Measurements from ENCODE around the gene SPINT4. TPM values are rescaled to one million over a fixed set of nuclear protein-coding genes. Genes with fewer than 3 reads are reported as not detected.
"Not testable (repeated sequence)": the region's sequence is repeated elsewhere in the genome, so short reads cannot be mapped to it uniquely, and the experiment has no call there.

The SPINT4 gene
- total RNA-seq, 1 donor from 2014 or later = not detected

GRCh38 chr20:45764618-45765282, 42.6 kb downstream of the SPINT4 start:
- intact Hi-C loops (cut with micrococcal nuclease) = not testable (repeated sequence)

- intact Hi-C loops (cut with micrococcal nuclease) = no loop called here
Measured at GRCh38 chr20:45765307-45765875, 43.2 kb downstream of the SPINT4 start.

GRCh38 chr20:45765980-45766379, 43.8 kb downstream of the SPINT4 start:
- intact Hi-C loops (cut with micrococcal nuclease) = no loop called here

- intact Hi-C loops (cut with micrococcal nuclease) = no loop called here
Measured at GRCh38 chr20:45768479-45768878, 46.3 kb downstream of the SPINT4 start.

- intact Hi-C loops (cut with micrococcal nuclease) = loop anchor here (1.0 kb wide), 2 partner anchors 315 to 452 kb away; no protein-coding TSS in a partner anchor
Measured at GRCh38 chr20:45771182-45771759, 49.1 kb downstream of the SPINT4 start.

- intact Hi-C loops (cut with micrococcal nuclease) = no loop called here
Measured at GRCh38 chr20:45772693-45773092, 50.5 kb downstream of the SPINT4 start.

- intact Hi-C loops (cut with micrococcal nuclease) = no loop called here
Measured at GRCh38 chr20:45774945-45775344, 52.8 kb downstream of the SPINT4 start.

GRCh38 chr20:45775411-45775810, 53.3 kb downstream of the SPINT4 start:
- intact Hi-C loops (cut with micrococcal nuclease) = no loop called here

Other genes with a start within 250 kb of the SPINT4 start
- gene SPINT3, start 206.7 kb upstream of the SPINT4 start, total RNA-seq = not detected in 2 replicates
- not detected in 2 replicates for gene WFDC6, start 182.9 kb upstream of the SPINT4 start, total RNA-seq
- gene EPPIN, start 174.9 kb upstream of the SPINT4 start, total RNA-seq = not detected in 2 replicates
- gene WFDC8, start 143.1 kb upstream of the SPINT4 start, total RNA-seq = not detected in 2 replicates
- gene WFDC10A, start 92.6 kb upstream of the SPINT4 start, total RNA-seq = not detected in 2 replicates
- not detected in 2 replicates for gene WFDC9, start 91.1 kb upstream of the SPINT4 start, total RNA-seq
- gene WFDC11, start 52.1 kb upstream of the SPINT4 start, total RNA-seq = not detected in 2 replicates
- not detected in 2 replicates for gene WFDC13, start 20.3 kb upstream of the SPINT4 start, total RNA-seq
- not detected in 2 replicates for gene WFDC10B, start 17.3 kb upstream of the SPINT4 start, total RNA-seq
- not detected in 2 replicates for gene WFDC3, start 69.5 kb downstream of the SPINT4 start, total RNA-seq
- gene DNTTIP1, start 69.6 kb downstream of the SPINT4 start, total RNA-seq = 30.3 and 31.8 TPM in 2 replicates
- gene UBE2C, start 90.3 kb downstream of the SPINT4 start, total RNA-seq = 181 and 183 TPM in 2 replicates
- 0.36 TPM in 1 of 2 replicates, not detected in the other for gene TNNC2, start 105.0 kb downstream of the SPINT4 start, total RNA-seq
- gene SNX21, start 111.5 kb downstream of the SPINT4 start, total RNA-seq = 1.7 and 1.8 TPM in 2 replicates
- 36.6 and 37.1 TPM in 2 replicates for gene ACOT8, start 135.0 kb downstream of the SPINT4 start, total RNA-seq
- 6.4 and 7.1 TPM in 2 replicates for gene ZSWIM3, start 135.3 kb downstream of the SPINT4 start, total RNA-seq
- gene ZSWIM1, start 158.9 kb downstream of the SPINT4 start, total RNA-seq = 9.8 and 10.7 TPM in 2 replicates
- gene SPATA25, start 165.3 kb downstream of the SPINT4 start, total RNA-seq = 0.52 and 1.0 TPM in 2 replicates
- gene NEURL2, start 168.9 kb downstream of the SPINT4 start, total RNA-seq = 1.4 and 2.1 TPM in 2 replicates
- gene CTSA, start 169.0 kb downstream of the SPINT4 start, total RNA-seq = 55.1 and 60.4 TPM in 2 replicates
- gene PLTP, start 189.8 kb downstream of the SPINT4 start, total RNA-seq = 1.5 and 1.8 TPM in 2 replicates
- gene PCIF1, start 212.3 kb downstream of the SPINT4 start, total RNA-seq = 37.1 and 38.3 TPM in 2 replicates
- gene ZNF335, start 249.9 kb downstream of the SPINT4 start, total RNA-seq = 37.6 and 38.7 TPM in 2 replicates

Data from T-helper 2 cell treated with Interferon-gamma antibody and Interleukin-4, amounts not matched to agents 100 ng/mL and 5 ng/mL, for 36 hours (primary cell).